Parathyroid adenoma (tissue), 2 donors: ENCODE measurements around the gene BEND6.

Source experiments
- H2AFZ ChIP-seq: fragments of 300-600 bp; sonication (generic); one replicate; pipeline ENCODE4 v1.7.0; 2017; ENCODE audit warnings: antibody characterized with exemption, mild to moderate bottlenecking
- H3K27ac ChIP-seq: fragments of 300-600 bp; sonication (generic); one replicate; pipeline ENCODE4 v1.7.0; 2017
- H3K27me3 ChIP-seq: fragments of 300-600 bp; sonication (generic); one replicate; pipeline ENCODE4 v1.7.0; 2017; ENCODE audit warnings: low read length; ENCODE audit not compliant: control insufficient read depth, insufficient read depth
- H3K36me3 ChIP-seq: fragments of 300-600 bp; sonication (generic); one replicate; pipeline ENCODE4 v1.7.0; 2017; ENCODE audit warnings: low read length; ENCODE audit not compliant: control insufficient read depth, insufficient read depth
- H3K4me1 ChIP-seq: fragments of 300-600 bp; sonication (generic); one replicate; pipeline ENCODE4 v1.7.0; 2017; ENCODE audit warnings: control low read depth
- H3K4me2 ChIP-seq: fragments of 300-600 bp; sonication (generic); one replicate; pipeline ENCODE4 v1.7.0; 2017; ENCODE audit warnings: low read length
- H3K4me3 ChIP-seq: fragments of 300-600 bp; sonication (generic); one replicate; pipeline ENCODE4 v1.7.0; 2017; ENCODE audit warnings: low read depth, low read length
- H3K79me2 ChIP-seq: fragments of 300-600 bp; sonication (generic); one replicate; pipeline ENCODE4 v1.7.0; 2017; ENCODE audit warnings: control low read depth
- H3K9ac ChIP-seq: fragments of 300-600 bp; sonication (generic); one replicate; pipeline ENCODE4 v1.7.0; 2017; ENCODE audit warnings: mild to moderate bottlenecking
- H3K9me3 ChIP-seq: fragments of 300-600 bp; sonication (generic); one replicate; pipeline ENCODE4 v1.7.0; 2017; ENCODE audit warnings: low read length; ENCODE audit not compliant: control insufficient read depth
- TF ChIP-seq, protein P1 (sequence below): fragments of 300-600 bp; sonication (generic); IDR thresholded peaks from one replicate; pipeline ENCODE4 v1.7.0; 2017; ENCODE audit warnings: antibody characterized with exemption, mild to moderate bottlenecking
- donor health status: primary hyperparathyroidism.

BEND6 gene

GRCh38 chr6:56978530-56978929, 23.6 kb downstream of the BEND6 start:
- no peak overlapping the region for H3K9ac ChIP-seq
- H3K4me3 ChIP-seq, result no peak overlapping the region
- H3K27me3 ChIP-seq, result no peaks in the 10 kb centered on the region
- H3K9me3 ChIP-seq, result no peaks in the 10 kb centered on the region
- no peaks in the 10 kb centered on the region for H3K79me2 ChIP-seq
- H3K36me3 ChIP-seq, result no peaks in the 10 kb centered on the region
- H3K27ac ChIP-seq, result no peak overlapping the region
- TF ChIP-seq, protein P1, sequence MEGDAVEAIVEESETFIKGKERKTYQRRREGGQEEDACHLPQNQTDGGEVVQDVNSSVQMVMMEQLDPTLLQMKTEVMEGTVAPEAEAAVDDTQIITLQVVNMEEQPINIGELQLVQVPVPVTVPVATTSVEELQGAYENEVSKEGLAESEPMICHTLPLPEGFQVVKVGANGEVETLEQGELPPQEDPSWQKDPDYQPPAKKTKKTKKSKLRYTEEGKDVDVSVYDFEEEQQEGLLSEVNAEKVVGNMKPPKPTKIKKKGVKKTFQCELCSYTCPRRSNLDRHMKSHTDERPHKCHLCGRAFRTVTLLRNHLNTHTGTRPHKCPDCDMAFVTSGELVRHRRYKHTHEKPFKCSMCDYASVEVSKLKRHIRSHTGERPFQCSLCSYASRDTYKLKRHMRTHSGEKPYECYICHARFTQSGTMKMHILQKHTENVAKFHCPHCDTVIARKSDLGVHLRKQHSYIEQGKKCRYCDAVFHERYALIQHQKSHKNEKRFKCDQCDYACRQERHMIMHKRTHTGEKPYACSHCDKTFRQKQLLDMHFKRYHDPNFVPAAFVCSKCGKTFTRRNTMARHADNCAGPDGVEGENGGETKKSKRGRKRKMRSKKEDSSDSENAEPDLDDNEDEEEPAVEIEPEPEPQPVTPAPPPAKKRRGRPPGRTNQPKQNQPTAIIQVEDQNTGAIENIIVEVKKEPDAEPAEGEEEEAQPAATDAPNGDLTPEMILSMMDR, result no peak
- no peak overlapping the region for H3K4me2 ChIP-seq
- H3K4me1 ChIP-seq, result no peaks in the 10 kb centered on the region
- H2AFZ ChIP-seq, result no peak overlapping the region

DNA sequence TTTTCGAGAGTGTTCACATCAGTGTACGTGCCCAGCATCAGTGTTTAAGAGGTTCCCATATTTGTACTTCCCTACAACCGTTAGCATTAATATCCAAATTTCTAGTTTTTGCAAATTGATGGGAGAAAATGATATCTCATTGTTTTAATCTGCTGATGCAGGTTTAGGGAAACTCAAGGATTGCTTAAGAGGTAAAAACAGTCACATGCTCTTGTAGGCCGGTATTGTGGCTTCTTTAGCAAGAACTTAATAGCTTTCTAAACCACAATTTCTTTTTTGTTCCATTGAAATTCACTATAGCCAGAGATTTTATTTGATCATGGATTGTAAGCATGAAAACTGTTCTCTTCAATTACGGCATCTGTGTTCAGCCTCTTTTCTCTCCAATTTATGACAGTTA, 29.5 kb downstream of the BEND6 start:
- TF ChIP-seq, protein P1, result no peak
- H3K4me2 ChIP-seq, result no peak overlapping the region
- H3K4me1 ChIP-seq, result no peaks in the 10 kb centered on the region
- H3K27ac ChIP-seq, result no peak overlapping the region
- no peak overlapping the region for H2AFZ ChIP-seq
- no peaks in the 10 kb centered on the region for H3K36me3 ChIP-seq
- H3K9me3 ChIP-seq, result no peaks in the 10 kb centered on the region
- no peak overlapping the region for H3K4me3 ChIP-seq
- no peak overlapping the region for H3K9ac ChIP-seq
- no peaks in the 10 kb centered on the region for H3K79me2 ChIP-seq
- no peaks in the 10 kb centered on the region for H3K27me3 ChIP-seq

DNA sequence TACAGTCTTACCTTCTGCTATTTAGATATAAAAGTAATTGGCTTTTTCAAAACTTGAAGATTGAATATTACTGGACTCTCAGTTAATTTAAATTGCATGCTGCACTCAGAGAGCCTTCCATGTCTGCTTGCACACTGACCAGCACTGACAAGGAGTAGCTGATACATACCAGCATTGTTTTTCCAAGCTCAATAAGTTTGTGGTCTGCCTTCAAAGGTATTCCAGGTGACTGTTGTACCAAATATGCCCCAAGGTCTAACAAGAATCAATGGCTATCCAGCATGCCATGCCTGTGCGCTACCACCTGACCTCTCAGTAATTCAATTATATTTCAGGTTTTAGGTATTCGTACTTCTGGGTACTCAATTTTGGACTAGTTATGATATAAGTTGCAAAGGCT, 30.0 kb downstream of the BEND6 start:
- Histone ChIP-seq H3K36me3 (no peaks in the 10 kb centered on the region), H3K79me2 (no peaks in the 10 kb centered on the region), H2AFZ (no peak overlapping the region), H3K9me3 (no peaks in the 10 kb centered on the region), H3K4me3 (no peak overlapping the region), H3K27ac (no peak overlapping the region), H3K4me2 (no peak overlapping the region), H3K4me1 (no peaks in the 10 kb centered on the region), H3K27me3 (no peaks in the 10 kb centered on the region), H3K9ac (no peak overlapping the region)
- TF ChIP-seq, protein P1, result no peak

DNA sequence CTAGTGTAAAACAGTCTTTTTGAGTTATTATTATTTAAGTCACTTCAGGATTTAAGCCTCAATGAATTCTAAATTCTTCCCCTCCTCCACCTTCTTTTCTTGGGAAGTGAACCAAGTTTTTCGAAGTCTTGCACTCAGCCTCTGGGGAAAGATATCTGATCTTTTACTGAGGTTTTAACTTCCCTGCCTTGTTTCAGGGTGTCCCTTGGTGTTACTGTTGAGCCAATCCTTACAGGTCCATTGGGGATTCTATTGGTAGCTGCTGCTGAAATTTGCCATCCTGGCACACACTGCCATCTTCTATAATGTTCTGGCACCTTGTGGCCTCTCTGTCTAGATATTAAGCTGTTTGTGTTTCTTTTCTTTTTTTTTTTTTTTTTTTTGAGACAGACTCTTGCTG, 31.7 kb downstream of the BEND6 start:
- TF ChIP-seq, protein P1, result no peak
- no peak overlapping the region for H3K9ac ChIP-seq
- H3K27ac ChIP-seq, result no peak overlapping the region
- H3K4me1 ChIP-seq, result no peaks in the 10 kb centered on the region
- H3K27me3 ChIP-seq, result no peaks in the 10 kb centered on the region
- no peak overlapping the region for H3K4me3 ChIP-seq
- H3K36me3 ChIP-seq, result no peaks in the 10 kb centered on the region
- H2AFZ ChIP-seq, result no peak overlapping the region
- H3K4me2 ChIP-seq, result no peak overlapping the region
- H3K9me3 ChIP-seq, result no peaks in the 10 kb centered on the region
- no peaks in the 10 kb centered on the region for H3K79me2 ChIP-seq

GRCh38 chr6:56988145-56988544, 33.2 kb downstream of the BEND6 start:
- H3K9ac ChIP-seq, result no peak overlapping the region
- H3K36me3 ChIP-seq, result no peaks in the 10 kb centered on the region
- H3K27ac ChIP-seq, result no peak overlapping the region
- H3K79me2 ChIP-seq, result no peaks in the 10 kb centered on the region
- H3K9me3 ChIP-seq, result no peaks in the 10 kb centered on the region
- no peaks in the 10 kb centered on the region for H3K4me1 ChIP-seq
- TF ChIP-seq, protein P1, result no peak
- no peak overlapping the region for H3K4me3 ChIP-seq
- H3K27me3 ChIP-seq, result no peaks in the 10 kb centered on the region
- H3K4me2 ChIP-seq, result no peak overlapping the region
- H2AFZ ChIP-seq, result no peak overlapping the region
